HG03558 (cell line): ENCODE results near the gene TSC22D4.
"Not testable (repeated sequence)": the region's sequence is repeated elsewhere in the genome, so short reads cannot be mapped to it uniquely, and the experiment has no call there.

Experiments used
- ATAC-seq: cut with Tn5 transposase; IDR thresholded peaks from one replicate; pipeline ENCODE4 v1.9.1; 2021; ENCODE audit warnings: moderate number of reproducible peaks; ENCODE audit not compliant: unreplicated experiment; ENCODE audit errors: extremely low read depth

The TSC22D4 gene

DNA sequence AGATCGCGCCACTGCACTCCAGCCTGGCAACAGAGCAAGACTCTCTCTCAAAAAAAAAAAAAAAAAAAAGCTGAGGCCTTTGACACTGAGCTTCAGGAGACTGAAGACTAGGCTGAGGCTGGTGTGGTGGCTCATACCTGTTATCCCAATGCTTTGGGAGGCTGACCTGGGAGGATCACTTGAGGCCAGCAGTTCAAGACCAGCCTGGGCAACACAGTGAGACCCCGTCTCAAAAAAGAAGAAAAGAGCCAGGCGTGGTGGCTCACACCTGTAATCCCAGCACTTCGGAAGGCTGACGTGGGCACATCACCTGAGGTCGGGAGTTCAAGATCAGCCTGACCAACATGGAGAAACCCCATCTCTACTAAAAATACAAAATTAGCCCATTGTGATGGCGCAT lies 31.7 kb downstream of the TSC22D4 start:
- ATAC-seq: not testable (repeated sequence)

DNA sequence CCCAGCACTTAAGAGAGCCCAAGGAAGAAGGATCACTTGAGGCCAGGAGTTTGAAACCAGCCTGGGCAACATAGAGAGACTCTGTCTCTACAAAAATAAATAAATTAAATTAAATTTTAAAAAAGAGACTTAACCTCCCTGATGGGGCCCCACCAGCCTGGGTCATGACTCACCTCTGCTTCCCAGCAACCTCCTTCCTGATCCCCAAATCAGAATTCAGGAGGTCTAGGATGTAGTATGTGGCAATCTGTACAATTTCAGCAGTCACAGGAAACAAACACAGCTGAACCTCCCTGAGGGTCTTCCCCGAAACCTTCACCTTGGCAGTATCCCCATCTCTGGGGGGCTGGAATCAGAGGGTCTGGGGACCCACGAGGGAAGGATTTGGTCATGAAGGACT lies 33.0 kb downstream of the TSC22D4 start:
- ATAC-seq: no peak

DNA sequence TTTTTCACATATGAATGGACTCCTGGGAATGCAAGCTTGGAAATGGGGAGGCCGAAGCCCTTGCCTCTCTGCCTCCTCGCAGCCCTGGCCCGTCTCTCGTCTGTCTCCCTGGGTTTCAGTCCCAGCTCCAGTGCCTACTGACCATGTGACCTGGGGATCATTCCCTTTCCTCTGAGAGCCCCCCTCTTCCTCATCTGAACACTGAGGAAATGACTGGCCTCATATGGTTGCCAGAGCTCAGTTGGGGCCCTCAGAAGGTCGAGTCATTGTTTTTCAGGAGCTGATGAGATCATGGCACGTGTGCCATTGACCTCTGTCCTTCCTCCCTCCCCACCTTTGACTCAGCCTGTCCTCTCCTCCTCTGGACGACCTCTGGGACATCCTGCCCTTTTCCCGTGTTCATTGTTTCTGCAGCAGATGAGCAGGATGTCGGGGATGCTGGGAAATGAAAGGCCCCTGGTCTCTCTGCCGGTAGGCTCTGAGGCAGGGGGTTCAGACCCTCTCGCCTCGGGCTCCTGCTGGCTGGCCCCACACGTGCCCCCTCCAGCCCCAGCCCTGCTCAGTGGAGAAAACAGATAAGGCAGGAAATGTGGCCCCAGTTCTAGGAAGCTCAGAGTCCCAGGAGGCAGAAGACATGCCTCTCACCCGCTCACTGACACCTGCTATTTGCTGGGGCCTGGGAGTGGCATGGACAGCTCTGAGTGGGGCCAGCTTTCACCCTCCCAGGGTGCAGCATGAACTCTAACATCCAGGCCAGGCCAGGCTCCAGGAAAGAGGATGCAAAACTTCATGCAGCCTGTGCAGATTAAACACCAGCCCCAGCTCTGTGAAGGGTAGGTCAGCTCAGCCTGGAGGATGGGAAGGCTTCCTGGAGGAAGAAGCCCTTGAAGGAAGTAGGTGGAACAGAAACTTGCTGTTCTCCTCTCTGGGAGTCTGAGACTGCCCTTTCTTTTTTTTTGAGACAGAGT lies 34.4 kb downstream of the TSC22D4 start:
- no peak for ATAC-seq

DNA sequence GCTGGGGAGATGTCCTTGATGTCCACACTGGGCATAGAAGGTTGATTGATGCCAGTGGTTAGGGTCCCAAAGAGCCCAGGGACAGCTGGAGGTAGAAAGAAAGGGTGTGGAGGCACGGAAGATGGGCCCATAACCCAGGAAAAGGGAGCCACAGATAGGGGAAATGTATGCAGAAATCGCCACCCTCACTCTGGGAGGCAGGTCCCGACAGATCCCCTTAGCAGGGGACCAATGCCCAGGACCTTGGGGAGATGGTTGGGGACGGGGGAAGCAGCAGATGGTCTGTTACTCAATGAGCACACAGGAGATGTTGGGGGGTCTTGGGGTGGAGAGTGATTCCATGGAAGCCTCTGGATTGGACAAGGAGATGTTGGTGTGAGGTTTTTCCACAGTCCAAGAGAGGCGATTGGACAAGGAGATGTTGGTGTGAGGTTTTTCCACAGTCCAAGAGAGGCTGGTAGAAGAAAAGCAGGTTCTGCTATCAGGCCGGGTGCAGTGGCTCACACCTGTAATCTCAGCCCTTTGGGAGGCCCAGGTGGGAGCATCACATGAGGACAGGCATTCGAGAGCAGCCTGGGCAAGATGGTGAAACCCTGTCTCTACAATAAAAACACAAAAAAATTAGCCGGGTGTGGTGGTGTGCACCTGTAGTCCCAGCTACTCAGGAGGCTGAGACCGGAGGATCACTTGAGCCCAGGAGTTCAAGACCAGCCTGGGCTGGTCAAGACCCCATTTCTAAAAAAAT lies 35.7 kb downstream of the TSC22D4 start:
- no peak for ATAC-seq

DNA sequence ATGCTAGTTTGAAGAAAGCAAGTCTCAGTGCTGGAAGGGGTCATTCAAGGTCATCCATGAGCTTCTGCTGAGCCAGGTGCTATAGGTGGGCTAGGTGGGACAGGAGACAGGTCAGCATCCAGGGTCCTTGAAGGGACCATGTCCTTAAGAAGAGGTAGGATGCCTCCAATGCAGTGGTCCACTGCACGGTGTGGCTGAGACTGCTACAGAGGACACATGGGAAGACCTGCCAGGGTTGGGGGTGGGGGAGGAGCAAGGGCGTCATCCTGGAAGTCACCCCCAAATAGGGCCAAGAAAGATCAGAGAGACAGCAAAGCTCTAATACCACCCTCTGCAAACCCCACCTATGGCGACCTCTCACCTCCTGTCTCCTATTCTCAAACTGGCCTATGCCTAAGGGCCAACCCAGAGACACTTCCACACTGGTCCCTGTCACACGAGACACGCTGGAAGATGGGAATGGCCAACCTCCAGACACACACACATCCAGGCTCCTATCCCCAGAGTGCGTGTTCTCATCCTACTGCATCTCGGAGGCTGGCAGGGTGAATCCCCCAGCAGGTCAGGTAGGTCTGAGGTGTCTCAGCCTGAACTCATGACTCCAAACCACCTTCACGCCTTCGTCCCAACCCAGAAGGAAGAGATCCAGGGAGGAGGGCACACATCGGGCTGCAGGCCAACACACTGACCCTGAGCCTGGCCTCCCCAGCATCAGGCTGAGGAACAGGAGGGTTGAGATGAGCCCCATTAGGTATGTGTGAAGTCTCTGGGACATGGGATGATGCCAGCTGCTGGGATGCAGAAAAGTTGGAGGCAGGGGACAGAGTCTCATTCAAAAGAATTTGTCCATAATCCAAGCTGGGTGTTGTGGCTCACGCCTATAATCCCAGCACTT lies 37.1 kb downstream of the TSC22D4 start:
- no peak for ATAC-seq

DNA sequence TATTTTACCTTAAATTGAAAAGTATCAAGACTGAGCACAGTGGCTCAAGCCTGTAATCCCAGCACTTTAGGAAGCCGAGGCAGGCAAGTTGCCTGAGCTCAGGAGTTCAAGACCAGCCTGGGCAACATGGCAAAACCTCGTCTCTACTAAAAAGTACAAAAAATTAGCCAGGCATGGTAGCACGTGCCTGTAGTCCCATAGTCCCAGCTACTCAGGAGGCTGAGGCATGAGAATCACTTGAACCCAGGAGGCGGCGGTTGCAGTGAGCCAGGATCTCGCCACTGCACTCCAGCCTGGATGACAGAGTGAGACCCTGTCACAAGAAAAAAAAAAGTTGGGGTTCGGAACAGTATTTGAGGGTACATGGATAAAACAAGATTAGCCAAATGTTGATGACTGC lies 39.8 kb downstream of the TSC22D4 start:
- not testable (repeated sequence) for ATAC-seq

DNA sequence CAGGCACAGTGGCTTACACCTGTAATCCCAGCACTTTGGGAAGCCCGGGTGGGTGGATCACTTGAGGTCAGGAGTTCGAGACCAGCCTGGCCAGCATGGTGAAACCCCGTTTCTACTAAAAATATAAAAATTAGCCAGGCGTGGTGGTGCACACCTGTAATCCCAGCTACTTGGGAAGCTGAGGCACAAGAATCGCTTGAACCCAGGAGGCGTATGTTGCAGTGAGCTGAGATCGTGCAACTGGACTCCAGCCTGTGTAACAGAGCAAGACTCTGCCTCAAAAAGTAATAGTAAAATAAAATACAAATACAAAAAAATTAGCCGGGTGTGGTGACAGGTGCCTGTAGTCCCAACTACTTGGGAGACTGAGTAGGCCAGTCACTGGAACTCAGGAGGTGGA lies 40.3 kb downstream of the TSC22D4 start:
- not testable (repeated sequence) for ATAC-seq

DNA sequence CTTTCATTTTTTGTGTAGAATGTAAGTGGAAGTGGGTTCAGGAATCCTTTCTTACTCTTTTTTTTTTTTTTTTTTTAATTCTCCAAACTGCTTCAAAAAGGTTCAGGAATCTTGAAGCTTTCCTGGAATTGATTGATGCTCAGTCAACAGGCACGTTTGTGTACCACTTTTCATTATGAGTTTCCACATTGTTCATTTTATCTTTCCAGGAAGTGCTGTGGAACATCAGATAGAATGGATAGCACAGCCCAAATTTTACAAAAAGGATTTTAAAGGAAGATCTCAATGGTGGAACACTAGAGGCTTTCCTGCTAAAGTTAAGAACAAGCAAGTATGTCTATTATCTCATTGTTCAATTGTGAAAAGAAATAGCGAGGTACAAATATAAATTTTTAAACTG lies 40.8 kb downstream of the TSC22D4 start:
- no peak for ATAC-seq

DNA sequence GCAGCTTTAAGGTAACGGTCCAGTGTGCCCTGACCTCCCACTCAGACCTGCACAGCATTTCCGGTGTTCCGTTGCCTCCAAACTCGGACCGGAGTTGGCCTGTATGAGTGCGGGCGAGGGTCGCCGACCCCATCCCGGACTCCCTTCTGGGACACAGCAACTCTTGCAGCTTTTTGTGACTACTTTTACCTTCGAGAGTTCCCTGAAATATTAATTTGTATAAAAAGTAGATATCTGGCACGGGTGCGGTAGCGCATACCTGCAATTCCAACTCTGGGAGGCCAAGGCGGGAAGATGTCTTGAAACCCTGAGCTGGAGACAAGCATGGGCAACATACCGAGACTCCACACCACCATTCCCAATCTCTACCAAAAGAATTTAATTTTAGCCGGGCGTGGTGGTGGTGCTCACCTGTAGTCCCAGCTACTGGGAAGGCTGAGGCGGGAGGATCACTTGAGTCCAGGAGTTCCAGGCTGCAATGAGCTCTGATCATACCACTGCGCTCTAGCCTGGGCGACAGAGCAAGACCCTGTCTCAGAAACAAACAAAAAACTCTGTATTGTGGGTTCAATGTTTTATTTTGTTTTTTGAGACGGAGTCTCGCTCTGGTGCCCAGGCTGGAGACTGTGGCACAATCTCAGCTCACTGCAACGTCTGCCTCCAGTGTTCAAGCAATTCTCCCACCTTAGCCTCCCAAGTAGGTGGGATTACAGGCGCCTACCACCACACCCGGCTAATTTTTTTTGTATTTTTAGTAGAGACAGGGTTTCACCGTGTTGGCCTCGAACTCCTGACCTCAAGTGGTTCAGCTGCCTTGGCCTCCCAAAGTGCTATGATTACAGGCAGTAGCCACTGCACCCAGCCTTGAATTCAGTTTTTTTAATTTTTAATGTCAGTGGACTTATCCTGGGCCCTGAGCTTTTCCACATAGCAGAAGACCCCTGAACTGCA lies 41.6 kb downstream of the TSC22D4 start:
- ATAC-seq: no peak

DNA sequence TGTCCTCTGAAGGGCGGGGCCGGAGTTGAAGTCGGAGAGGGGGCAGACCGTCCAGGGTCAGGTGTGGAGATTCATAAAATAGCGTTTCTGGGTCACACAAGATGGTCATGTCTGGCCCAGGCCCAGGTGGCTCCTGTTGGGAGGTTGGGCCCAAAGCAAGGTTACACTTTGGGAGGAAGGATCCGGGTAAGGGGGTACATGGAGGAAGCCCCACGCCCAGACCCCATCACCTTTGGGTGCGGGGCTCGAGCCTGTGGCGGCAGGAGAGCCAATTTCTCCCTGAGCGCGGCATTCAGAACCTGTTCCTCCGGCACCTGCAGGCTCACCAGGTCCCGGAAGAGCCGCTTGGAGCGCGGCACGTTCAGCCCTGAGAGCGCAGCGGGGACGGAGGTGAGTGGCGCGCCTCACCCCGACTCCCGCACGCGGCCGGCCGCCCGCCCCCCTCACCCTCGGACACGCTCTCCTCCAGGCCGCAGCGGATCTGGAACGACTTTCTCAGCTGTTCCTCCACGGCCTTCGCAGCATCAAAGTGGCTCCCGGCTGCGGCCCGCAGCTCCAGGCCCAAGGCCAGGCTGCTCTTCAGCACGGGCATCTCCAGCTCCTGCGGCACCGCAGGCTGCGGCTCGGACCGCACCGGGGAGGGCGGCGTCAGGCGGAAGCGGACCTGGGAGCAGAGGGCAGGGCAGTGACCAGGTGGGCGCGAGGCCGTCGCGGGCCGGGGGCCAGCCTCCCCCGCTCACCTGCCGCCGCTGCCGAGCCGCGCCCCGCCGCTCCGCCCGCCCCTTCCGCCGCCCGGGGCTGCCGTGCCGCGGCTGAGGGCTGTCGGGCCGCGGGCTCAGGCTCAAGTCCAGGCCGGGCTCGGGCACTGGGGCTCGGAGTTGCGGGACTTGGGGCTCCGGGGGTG lies 43.4 kb downstream of the TSC22D4 start:
- ATAC-seq: no peak

DNA sequence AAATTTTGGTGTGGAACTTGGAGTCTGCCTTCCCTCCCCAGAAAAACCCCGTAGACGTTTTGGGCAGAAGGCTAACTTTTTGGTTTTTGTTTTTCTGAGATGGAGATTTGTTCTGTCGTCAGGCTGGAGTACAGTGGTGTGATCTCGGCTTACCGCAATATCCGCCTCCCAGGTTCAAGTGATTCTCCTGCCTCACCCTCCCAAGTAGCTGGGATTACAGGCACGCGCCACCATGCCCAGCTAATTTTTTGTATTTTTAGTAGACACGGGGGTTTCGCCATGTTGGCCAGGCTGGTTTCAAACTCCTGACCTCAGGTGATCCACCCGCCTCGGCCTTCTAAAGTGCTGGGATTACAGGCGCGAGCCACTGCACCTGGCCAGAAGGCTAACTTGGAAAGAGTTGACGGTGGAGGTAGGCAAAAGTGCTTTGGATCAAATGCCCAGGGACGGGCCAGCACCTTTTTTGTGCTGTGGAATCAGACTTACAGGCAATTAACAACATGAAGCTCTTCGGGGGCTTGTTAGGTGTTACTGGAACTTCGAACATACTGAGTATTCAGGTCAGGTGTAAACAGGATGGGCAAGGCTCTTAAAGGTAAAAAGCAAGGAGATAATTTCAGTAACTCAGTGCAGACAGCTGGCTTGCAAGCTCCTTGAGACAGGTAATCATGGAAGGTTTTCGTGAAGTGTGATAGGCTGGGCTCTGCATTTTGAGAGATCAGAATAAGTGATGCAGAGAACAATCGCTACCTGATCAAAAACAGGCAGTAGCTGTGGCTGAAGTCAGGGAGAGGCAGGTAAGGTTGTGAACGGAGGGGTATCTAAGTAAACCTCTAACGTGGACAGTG lies 44.5 kb downstream of the TSC22D4 start:
- ATAC-seq: no peak

DNA sequence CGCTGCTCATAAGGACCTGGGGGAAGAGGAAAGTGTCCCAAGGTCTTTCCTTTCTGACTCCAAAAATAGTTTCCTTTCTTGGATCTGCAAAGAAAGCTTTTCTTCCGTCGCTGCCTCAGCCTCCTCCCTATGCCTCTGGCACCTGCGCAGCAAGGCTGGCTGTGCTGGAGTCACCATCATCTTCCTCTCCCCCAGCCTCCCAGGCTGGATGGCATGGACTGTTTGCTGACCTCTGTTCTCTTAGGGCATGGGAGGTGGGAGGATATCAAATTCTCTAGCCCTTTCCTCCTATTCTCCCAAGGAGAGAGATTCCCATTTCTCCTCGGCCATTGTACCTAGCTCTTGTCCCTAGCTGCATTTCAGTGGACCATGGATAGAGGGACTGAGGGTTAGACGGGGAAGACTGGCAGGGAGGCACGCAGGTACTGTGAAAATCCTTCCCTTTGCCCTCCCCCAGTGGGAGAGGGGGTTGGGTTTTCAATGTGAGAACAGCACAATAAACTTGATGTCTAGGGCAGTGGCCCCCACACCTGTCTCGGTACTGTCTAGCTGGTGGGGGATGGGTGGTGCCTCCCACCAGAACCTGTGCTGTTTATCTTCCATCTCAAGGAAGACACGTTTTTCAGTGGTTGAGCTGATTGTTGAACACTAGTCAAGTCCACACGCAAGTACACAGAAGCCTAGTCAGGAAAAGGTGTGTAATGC lies 45.3 kb downstream of the TSC22D4 start:
- ATAC-seq: no peak

DNA sequence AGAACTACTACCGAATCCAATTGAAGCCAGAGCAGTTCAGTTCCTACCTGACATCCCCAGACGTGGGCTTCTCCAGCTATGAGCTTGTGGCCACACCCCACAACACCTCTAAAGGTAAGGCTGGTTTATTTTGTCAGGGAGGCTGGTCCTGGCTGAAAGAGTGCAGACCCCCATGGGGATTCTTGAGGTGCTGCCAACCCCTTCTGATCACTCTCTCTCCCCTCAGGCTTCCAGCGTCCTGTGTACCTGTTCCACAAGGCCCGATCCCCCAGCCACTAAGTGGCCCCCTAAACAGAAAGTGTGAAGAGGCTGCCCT lies 45.8 kb downstream of the TSC22D4 start:
- no peak for ATAC-seq

DNA sequence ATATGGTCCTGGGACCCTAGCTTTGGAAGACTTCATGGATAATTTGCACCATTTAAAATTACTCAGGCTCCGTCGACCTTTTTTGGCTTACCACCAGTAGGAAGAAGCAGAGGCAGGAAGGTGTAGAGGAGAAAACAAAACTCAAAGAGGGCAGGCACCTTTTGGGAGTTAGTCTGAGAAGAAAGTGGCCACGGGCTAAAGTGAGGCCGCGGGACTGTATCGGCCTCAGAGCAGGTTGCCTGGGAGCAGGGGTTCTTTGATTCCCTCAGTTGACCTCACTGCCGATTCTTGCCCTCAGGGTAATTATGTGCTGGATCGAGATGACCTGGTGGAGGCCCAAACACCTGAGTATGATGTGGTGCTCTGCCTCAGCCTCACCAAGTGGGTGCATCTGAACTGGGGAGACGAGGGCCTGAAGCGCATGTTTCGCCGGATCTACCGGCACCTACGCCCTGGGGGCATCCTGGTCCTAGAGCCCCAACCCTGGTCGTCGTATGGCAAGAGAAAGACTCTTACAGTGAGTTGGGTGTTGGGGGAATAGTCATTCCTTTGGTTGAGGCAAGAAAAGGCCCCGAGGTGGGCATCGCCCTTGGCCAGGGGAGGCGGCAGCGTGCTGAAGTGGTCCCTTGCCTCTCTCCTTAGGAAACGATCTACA lies 46.3 kb downstream of the TSC22D4 start:
- ATAC-seq: no peak

DNA sequence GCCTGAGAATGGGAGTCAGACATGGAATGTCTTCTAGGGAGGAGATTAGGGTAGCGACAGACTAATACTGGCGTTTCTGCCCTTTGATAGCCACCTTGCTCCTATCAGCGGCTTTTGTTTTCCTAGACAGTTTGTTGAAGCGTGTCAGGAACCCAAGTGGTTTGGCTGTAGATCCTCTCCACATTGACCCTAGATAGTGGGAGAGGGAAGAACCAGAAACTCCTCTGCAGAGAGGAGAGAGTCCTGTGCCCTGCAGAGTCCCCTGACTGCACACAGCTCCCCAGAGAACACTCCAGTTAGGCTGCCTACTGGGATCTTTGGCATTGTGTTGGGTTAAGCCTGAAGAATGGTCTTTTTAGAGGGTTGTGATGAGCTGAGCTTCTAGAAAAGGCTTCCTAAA lies 47.0 kb downstream of the TSC22D4 start:
- ATAC-seq: no peak

DNA sequence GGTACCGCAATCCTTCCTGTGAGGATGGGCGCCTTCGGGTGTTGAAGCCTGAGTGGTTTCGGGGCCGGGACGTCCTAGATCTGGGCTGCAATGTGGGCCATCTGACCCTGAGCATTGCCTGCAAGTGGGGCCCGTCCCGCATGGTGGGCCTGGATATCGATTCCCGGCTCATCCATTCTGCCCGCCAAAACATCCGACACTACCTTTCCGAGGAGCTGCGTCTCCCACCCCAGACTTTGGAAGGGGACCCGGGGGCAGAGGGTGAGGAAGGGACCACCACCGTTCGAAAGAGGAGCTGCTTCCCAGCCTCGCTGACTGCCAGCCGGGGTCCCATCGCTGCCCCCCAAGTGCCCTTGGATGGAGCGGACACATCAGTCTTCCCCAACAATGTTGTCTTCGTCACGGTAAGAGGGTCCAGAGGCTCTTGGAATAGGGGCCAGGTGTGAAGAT lies 47.7 kb downstream of the TSC22D4 start:
- ATAC-seq: no peak
